K562 (cell line): ENCODE data around the gene EML1. TPM values are rescaled to one million over a fixed set of nuclear protein-coding genes. Genes with fewer than 3 reads are reported as not detected.

Experiments used
- ATAC-seq: fragments of 200-7000 bp; cut with Tn5 transposase; 3 replicates; pipeline ENCODE4 v1.9.1; 2020; ENCODE audit warnings: moderate library complexity
- BruUV-seq: library from RNA; stranded (reverse); fragments of 400-500 nt; replicated peaks from 2 replicates; lab custom pipeline; 2021; lab: Mats Ljungman, UMichigan
- CTCF ChIA-PET: fragments of 300-600 bp; formaldehyde crosslinking; extraction: SDS; loops from one replicate; lab custom pipeline; 2021; ENCODE audit warnings: low intra/inter-chr PET ratio; lab: Yijun Ruan, JAX
- POLR2A ChIA-PET: fragments of 300-600, 350-650 bp; sonication (Branson Sonifier 250); formaldehyde crosslinking; extraction: SDS; loops from one replicate; lab custom pipeline; 2021; ENCODE audit warnings: antibody characterized with exemption, inconsistent platforms; lab: Yijun Ruan, JAX
- DNase-seq, 4 experiments: peaks; one replicate each; pipeline versions ENCODE4 v3.0.0 to v3.0.0-alpha.2; 2011 to 2018; ENCODE audit warnings: low spot score in 3 of 4, mixed read lengths in 3 of 4; ENCODE audit errors: extremely low read depth in 1 of 4
- FAIRE-seq: peaks from 2 replicates; lab custom pipeline; 2011; peaks lifted over from hg19 to GRCh38; lab: Jason Lieb, UNC
- H2AFZ ChIP-seq: 2 replicates; pipeline ENCODE4 v1.6.0; 2011; ENCODE audit warnings: low read depth, low read length, control low read depth, inconsistent platforms
- H3K27ac ChIP-seq: fragments of 200-600 bp; 3 replicates; pipeline ENCODE4 v1.8.0; 2011; ENCODE audit warnings: low read depth, mild to moderate bottlenecking, control low read depth, inconsistent platforms, low read length, moderate library complexity, mixed read lengths; ENCODE audit errors: extremely low read depth
- H3K27me3 ChIP-seq, 2 experiments: fragments of 300-600 bp in 1 of 2; 2 replicates in 1 of 2; 3 replicates in 1 of 2; pipeline versions ENCODE4 v1.6.0 to v1.8.0; 2011; ENCODE audit warnings: inconsistent platforms in 2 of 2, low read length in 2 of 2, mild to moderate bottlenecking in 1 of 2, mixed read lengths in 1 of 2, moderate library complexity in 1 of 2; ENCODE audit not compliant: control insufficient read depth in 2 of 2, insufficient read depth in 2 of 2
- H3K36me3 ChIP-seq: fragments of 300-600 bp; 3 replicates; pipeline ENCODE4 v1.8.0; 2011; ENCODE audit warnings: mild to moderate bottlenecking, low read length, inconsistent platforms; ENCODE audit not compliant: control insufficient read depth, insufficient read depth
- H3K4me1 ChIP-seq, 2 experiments: fragments of 200-600 bp in 1 of 2; replicated peaks in 1 of 2; 2 replicates in 1 of 2; 3 replicates in 1 of 2; pipeline versions ENCODE4 v1.5.1 to v1.8.0; 2011; ENCODE audit warnings: inconsistent platforms in 2 of 2, low read length in 2 of 2, mild to moderate bottlenecking in 1 of 2, mixed read lengths in 1 of 2, moderate library complexity in 1 of 2; ENCODE audit not compliant: control insufficient read depth in 2 of 2, insufficient read depth in 2 of 2
- H3K4me2 ChIP-seq: 2 replicates; pipeline ENCODE4 v1.6.1; 2011; ENCODE audit warnings: low read length, control low read depth, inconsistent platforms, mixed read lengths; ENCODE audit not compliant: insufficient read depth
- H3K4me3 ChIP-seq: fragments of 200-600 bp; sonication (generic), shearing (Covaris generic); 2 replicates; pipeline ENCODE4 v1.5.1; 2016; ENCODE audit warnings: control low read depth, inconsistent platforms
- H3K79me2 ChIP-seq: fragments of 200-600 bp; 3 replicates; pipeline ENCODE4 v1.8.0; 2011; ENCODE audit warnings: low read length, inconsistent platforms; ENCODE audit not compliant: control insufficient read depth, insufficient read depth
- H3K9ac ChIP-seq, 2 experiments: 2 replicates each; pipeline versions ENCODE4 v1.6.0 to v1.6.1; 2011; ENCODE audit warnings: low read depth in 2 of 2, low read length in 2 of 2, control low read depth in 1 of 2, inconsistent platforms in 1 of 2, mild to moderate bottlenecking in 1 of 2, mixed read lengths in 1 of 2; ENCODE audit not compliant: insufficient read depth in 1 of 2
- H3K9me1 ChIP-seq: one replicate; pipeline ENCODE4 v1.6.0; 2011; ENCODE audit warnings: inconsistent platforms, mild to moderate bottlenecking, low read length, moderate library complexity; ENCODE audit not compliant: control insufficient read depth, insufficient read depth
- H3K9me3 ChIP-seq: replicated peaks from 2 replicates; pipeline ENCODE4 v1.5.1; 2011; ENCODE audit warnings: low read depth, low read length, inconsistent platforms; ENCODE audit not compliant: control insufficient read depth, insufficient read depth
- H4K20me1 ChIP-seq: replicated peaks from 2 replicates; pipeline ENCODE4 v1.6.1; 2011; ENCODE audit warnings: low read length, inconsistent platforms, mixed read lengths; ENCODE audit not compliant: control insufficient read depth, insufficient read depth
- BCL6 ChIP-seq: fragments of 250-450 bp; sonication (Bioruptor Pico); IDR thresholded peaks from 2 replicates; pipeline ENCODE4 v1.4.0; 2020
- BRD9 ChIP-seq: fragments of 450-650 bp; IDR thresholded peaks from 2 replicates; pipeline ENCODE4 v1.6.1; 2018; ENCODE audit warnings: low read depth; ENCODE audit not compliant: partially characterized antibody
- CBX5 ChIP-seq: IDR thresholded peaks from 2 replicates; pipeline ENCODE4 v1.6.1; 2014; ENCODE audit warnings: low read depth, borderline replicate concordance
- CTBP1 ChIP-seq: fragments of 450-650 bp; IDR thresholded peaks from 2 replicates; pipeline ENCODE4 v1.6.1; 2016; ENCODE audit warnings: borderline replicate concordance
- ESRRB ChIP-seq: fragments of 250-450 bp; sonication (Bioruptor Pico); IDR thresholded peaks from 2 replicates; pipeline ENCODE4 v1.5.0; 2020; ENCODE audit warnings: mild to moderate bottlenecking, moderate library complexity, borderline replicate concordance
- FOXA3 ChIP-seq, 2 experiments: fragments of 450-650 bp in 1 of 2; sonication (generic) in 1 of 2; formaldehyde crosslinking; IDR thresholded peaks in 1 of 2; conservative IDR thresholded peaks in 1 of 2; 2 replicates each; pipeline versions ENCODE4 v1.4.0 to v1.8.0; 2020 to 2022; ENCODE audit warnings: mild to moderate bottlenecking in 2 of 2, missing genetic modification reagents in 1 of 2
- MEF2D ChIP-seq: conservative IDR thresholded peaks from 2 replicates; pipeline ENCODE4 v1.6.1; 2016; ENCODE audit warnings: low read depth, missing genetic modification characterization, missing compliant biosample characterization
- NCOR1 ChIP-seq: fragments of 450-650 bp; IDR thresholded peaks from 2 replicates; pipeline ENCODE4 v1.6.1; 2016; ENCODE audit warnings: mild to moderate bottlenecking, moderate library complexity
- PYGO2 ChIP-seq: fragments of 450-650 bp; IDR thresholded peaks from 2 replicates; pipeline ENCODE4 v1.6.1; 2016; ENCODE audit warnings: mild to moderate bottlenecking, missing genetic modification characterization, moderate library complexity, missing compliant biosample characterization
- SIRT6 ChIP-seq: IDR thresholded peaks from one replicate; pipeline ENCODE4 v1.6.1; 2012; ENCODE audit warnings: low read depth, mild to moderate bottlenecking, control low read depth, inconsistent platforms, low read length, moderate library complexity
- SMAD1 ChIP-seq: fragments of 150-350 bp; IDR thresholded peaks from 2 replicates; pipeline ENCODE4 v1.6.1; 2014; ENCODE audit warnings: low read length, low read depth; ENCODE audit not compliant: partially characterized antibody
- SRSF7 ChIP-seq: fragments of 200-400 bp; formaldehyde crosslinking; optimal IDR thresholded peaks from 2 replicates; pipeline ENCODE3; 2017; ENCODE audit warnings: mild to moderate bottlenecking, low read depth, low read length
- TCF7 ChIP-seq: sonication (generic); IDR thresholded peaks from 2 replicates; pipeline ENCODE4 v1.6.1; 2016; ENCODE audit warnings: antibody characterized with exemption, borderline replicate concordance
- TEAD1 ChIP-seq, 2 experiments: fragments of 450-650 bp in 1 of 2; sonication (generic) in 1 of 2; formaldehyde crosslinking; IDR thresholded peaks; 2 replicates each; pipeline versions ENCODE4 v1.4.0 to v1.8.0; 2020 to 2022; ENCODE audit warnings: mild to moderate bottlenecking in 2 of 2, missing genetic modification reagents in 1 of 2
- U2AF2 ChIP-seq: fragments of 200-400 bp; formaldehyde crosslinking; optimal IDR thresholded peaks from 2 replicates; pipeline ENCODE3; 2017; ENCODE audit warnings: low read depth, mild to moderate bottlenecking, low read length
- ZNF324 ChIP-seq: fragments of 250-450 bp; sonication (Bioruptor Pico); IDR thresholded peaks from 2 replicates; pipeline ENCODE4 v1.4.0; 2020; ENCODE audit warnings: mild to moderate bottlenecking
- WGBS: fragments of 100-300 bp; shearing (Covaris generic); methylation state at CpG from one replicate; pipeline ENCODE4 v1.1.6; 2016; ENCODE audit warnings: low coverage, mixed read lengths; ENCODE audit not compliant: insufficient coverage; ENCODE audit errors: missing lambda C conversion rate; 5-methylcytosine and 5-hydroxymethylcytosine counted together
- in situ Hi-C: fragments of 300-500 bp; cut with MboI; formaldehyde crosslinking; loops from 4 replicates; pipeline ENCODE4 v1.15.0; 2018; ENCODE audit warnings: inconsistent platforms, mixed read lengths
- intact Hi-C: fragments of 100-400 bp; cut with micrococcal nuclease; formaldehyde crosslinking; loops from 2 replicates; pipeline ENCODE4 v1.14.2; 2022
- polyA plus RNA-seq, 8 experiments: library from polyadenylated mRNA; depleted of rRNA in 4 of 8; stranded (reverse) in 5 of 8; unstranded in 3 of 8; fragments of >200 nt; fragmentation: Nextera tagmentation in 2 of 8; fragmentation: Illumina TruSeq in 1 of 8; extraction: Ambion mirVana in 2 of 8; extraction: Trizol in 1 of 8; gene quantifications; 2 replicates each; pipeline versions ENCODE4 v1.2.1 to v1.2.3, GENCODE V29; 2011 to 2014; ENCODE audit warnings: inconsistent platforms in 1 of 8, missing spikeins in 1 of 8
- total RNA-seq, 7 experiments: library from RNA; depleted of rRNA in 6 of 7; stranded (reverse); fragments of >200 nt in 6 of 7; fragmentation: Illumina TruSeq in 2 of 7; extraction: Trizol in 2 of 7; gene quantifications; 2 replicates each; pipeline versions ENCODE4 v1.2.1 to v1.2.3, GENCODE V29; 2011 to 2021; ENCODE audit warnings: low replicate concordance in 1 of 7
- TF ChIP-seq, protein P1 (sequence below): fragments of 450-650 bp; IDR thresholded peaks from 2 replicates; pipeline ENCODE4 v1.6.1; 2014; ENCODE audit warnings: low read depth, mild to moderate bottlenecking, moderate library complexity, borderline replicate concordance
- TF ChIP-seq, protein P2 (sequence below): fragments of 250-450 bp; sonication (Bioruptor Pico); IDR thresholded peaks from 2 replicates; pipeline ENCODE4 v1.4.0; 2020; ENCODE audit warnings: mild to moderate bottlenecking, moderate library complexity, borderline replicate concordance

Gene EML1
- total and polyA plus RNA-seq, 9 of the 15 experiments (the other 6 are each of a cell fraction or from before 2014, with no cell fraction given) = 0.01 to 0.35 (median 0.07) TPM; not detected in 2

DNA sequence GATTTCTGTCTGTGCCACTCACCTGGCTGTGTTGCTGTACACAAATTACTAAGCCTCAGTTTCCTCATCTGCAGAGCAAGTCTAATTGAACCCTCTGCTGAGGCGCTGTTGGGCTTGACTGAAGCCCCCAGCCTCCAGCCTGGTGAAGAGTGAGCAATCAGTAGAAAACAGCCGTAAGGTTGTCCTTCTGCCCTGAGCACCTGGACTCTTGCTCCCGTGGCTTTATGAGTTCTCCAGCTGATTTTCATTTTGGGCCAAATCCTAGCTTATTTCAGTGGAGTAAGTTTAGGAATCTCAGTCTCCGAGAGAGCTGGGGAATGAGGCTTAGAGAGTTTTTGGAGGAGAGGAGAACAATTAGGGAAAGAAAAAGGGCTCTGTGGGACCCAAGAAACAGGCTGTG, 138.1 kb downstream of the EML1 start:
- Histone ChIP-seq H3K9me3 (no peaks in the 10 kb centered on the region), H4K20me1 (no peaks in the 10 kb centered on the region), H3K27me3 (peaks cover 10 to 50% of the 10 kb centered on the region in 2 experiments; a peak in 4 of 5 replicates), H3K9ac (no peak overlapping the region), H3K79me2 (no peaks in the 10 kb centered on the region), H2AFZ (no peak overlapping the region), H3K9me1 (no peaks in the 10 kb centered on the region), H3K4me2 (no peak overlapping the region), H3K4me3 (no peak overlapping the region), H3K36me3 (no peaks in the 10 kb centered on the region)
- DNase-seq (no peak), ATAC-seq (no peak)
- intact Hi-C loops = no loop called here
- POLR2A ChIA-PET = interaction anchor here (0.6 kb wide), 2 partner anchors 14 to 16 kb away, joined by 3 read pairs; no protein-coding TSS in a partner anchor
- BruUV-seq = no TSS peak
- CTCF ChIA-PET = no interaction called here
- in situ Hi-C loops = no loop called here
- 3% methylated on average over 4 of the region's 4 CpGs for WGBS
- TF ChIP-seq CBX5 (no peak), CTBP1 (no peak), PYGO2 (tag) (no peak), NCOR1 (no peak), MEF2D (no peak), BRD9 (no peak), SMAD1 (no peak), SIRT6 (no peak), ESRRB (no peak), BCL6 (CRISPR knock-in tag) (no peak), TEAD1 (CRISPR knock-in tag; IDR thresholded peaks at IDR 0.05) (no peak), ZNF324 (no peak), FOXA3 (CRISPR knock-in tag; conservative IDR thresholded peaks at IDR 0.05 in 1 of 2, IDR thresholded peaks at IDR 0.05 in 1 of 2) (no peak), U2AF2 (no peak), TCF7 (no peak), SRSF7 (no peak)
- TF ChIP-seq, protein P1, sequence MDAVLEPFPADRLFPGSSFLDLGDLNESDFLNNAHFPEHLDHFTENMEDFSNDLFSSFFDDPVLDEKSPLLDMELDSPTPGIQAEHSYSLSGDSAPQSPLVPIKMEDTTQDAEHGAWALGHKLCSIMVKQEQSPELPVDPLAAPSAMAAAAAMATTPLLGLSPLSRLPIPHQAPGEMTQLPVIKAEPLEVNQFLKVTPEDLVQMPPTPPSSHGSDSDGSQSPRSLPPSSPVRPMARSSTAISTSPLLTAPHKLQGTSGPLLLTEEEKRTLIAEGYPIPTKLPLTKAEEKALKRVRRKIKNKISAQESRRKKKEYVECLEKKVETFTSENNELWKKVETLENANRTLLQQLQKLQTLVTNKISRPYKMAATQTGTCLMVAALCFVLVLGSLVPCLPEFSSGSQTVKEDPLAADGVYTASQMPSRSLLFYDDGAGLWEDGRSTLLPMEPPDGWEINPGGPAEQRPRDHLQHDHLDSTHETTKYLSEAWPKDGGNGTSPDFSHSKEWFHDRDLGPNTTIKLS = no peak
- TF ChIP-seq, protein P2, sequence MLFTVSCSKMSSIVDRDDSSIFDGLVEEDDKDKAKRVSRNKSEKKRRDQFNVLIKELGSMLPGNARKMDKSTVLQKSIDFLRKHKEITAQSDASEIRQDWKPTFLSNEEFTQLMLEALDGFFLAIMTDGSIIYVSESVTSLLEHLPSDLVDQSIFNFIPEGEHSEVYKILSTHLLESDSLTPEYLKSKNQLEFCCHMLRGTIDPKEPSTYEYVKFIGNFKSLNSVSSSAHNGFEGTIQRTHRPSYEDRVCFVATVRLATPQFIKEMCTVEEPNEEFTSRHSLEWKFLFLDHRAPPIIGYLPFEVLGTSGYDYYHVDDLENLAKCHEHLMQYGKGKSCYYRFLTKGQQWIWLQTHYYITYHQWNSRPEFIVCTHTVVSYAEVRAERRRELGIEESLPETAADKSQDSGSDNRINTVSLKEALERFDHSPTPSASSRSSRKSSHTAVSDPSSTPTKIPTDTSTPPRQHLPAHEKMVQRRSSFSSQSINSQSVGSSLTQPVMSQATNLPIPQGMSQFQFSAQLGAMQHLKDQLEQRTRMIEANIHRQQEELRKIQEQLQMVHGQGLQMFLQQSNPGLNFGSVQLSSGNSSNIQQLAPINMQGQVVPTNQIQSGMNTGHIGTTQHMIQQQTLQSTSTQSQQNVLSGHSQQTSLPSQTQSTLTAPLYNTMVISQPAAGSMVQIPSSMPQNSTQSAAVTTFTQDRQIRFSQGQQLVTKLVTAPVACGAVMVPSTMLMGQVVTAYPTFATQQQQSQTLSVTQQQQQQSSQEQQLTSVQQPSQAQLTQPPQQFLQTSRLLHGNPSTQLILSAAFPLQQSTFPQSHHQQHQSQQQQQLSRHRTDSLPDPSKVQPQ (CRISPR knock-in tag) = no peak
- TF ChIP-seq, all 486 proteins: peak for 0
- H3K4me1 ChIP-seq = no peaks in the 10 kb centered on the region
- H3K27ac ChIP-seq = no peak overlapping the region
- FAIRE-seq = no peak
